GM13977 (cell line): ENCODE data around the gene CDC14B.
"Not testable (repeated sequence)": the region's sequence is repeated elsewhere in the genome, so short reads cannot be mapped to it uniquely, and the experiment has no call there.

Source experiments
- DNase-seq: peaks from one replicate; pipeline ENCODE4 v3.0.0; 2012; ENCODE audit warnings: low spot score
- in situ Hi-C: fragments of 300-500 bp; cut with MboI; formaldehyde crosslinking; loops from one replicate; pipeline ENCODE4 v1.12.0; 2022; ENCODE audit warnings: low sequenced_read_pairs, low pct_unique_long_range_greater_than_20kb, mixed read lengths, inconsistent platforms; ENCODE audit not compliant: unreplicated experiment
- TF ChIP-seq, protein P1 (sequence below): IDR thresholded peaks from 2 replicates; pipeline ENCODE4 v1.5.1; 2012; ENCODE audit warnings: mild to moderate bottlenecking, control low read depth; ENCODE audit not compliant: insufficient read depth; ENCODE audit errors: extremely low read depth, missing control alignments

CDC14B gene

DNA sequence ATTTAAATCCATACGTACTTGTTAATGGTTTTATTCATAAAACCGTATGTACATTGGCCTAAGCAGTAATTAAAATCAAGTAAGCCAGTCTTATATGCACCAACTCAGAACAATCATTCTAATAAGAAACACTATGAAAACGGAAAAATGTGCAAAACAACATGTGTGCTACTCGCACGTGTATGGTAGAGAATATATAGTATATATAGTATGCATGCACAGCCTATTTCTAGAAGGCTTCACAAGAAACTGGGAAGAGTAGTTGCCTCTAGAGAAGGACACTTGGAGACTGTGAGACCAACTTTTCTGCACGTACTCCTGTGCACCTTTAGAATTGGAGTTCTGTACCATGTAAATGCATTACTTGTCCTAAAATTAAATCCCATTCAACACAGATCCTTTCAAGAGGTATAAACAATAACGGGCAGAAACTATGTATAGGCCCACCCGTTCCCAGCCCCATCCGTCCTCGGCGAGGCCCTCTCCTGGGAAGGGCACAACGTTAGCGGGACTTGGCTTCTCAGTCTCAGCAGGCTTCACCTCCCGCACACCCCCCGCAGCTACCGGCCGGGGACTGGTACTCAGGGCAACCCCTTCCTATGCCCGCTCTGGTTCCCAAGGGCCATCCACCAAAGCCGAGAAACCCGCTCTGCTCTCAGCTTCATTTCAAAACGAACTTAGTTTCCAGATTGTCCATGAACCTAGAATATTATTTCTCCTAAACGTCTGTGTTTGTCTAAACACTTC, 2.0 kb downstream of the CDC14B start:
- in situ Hi-C loops: no loop called here
- TF ChIP-seq, protein P1, sequence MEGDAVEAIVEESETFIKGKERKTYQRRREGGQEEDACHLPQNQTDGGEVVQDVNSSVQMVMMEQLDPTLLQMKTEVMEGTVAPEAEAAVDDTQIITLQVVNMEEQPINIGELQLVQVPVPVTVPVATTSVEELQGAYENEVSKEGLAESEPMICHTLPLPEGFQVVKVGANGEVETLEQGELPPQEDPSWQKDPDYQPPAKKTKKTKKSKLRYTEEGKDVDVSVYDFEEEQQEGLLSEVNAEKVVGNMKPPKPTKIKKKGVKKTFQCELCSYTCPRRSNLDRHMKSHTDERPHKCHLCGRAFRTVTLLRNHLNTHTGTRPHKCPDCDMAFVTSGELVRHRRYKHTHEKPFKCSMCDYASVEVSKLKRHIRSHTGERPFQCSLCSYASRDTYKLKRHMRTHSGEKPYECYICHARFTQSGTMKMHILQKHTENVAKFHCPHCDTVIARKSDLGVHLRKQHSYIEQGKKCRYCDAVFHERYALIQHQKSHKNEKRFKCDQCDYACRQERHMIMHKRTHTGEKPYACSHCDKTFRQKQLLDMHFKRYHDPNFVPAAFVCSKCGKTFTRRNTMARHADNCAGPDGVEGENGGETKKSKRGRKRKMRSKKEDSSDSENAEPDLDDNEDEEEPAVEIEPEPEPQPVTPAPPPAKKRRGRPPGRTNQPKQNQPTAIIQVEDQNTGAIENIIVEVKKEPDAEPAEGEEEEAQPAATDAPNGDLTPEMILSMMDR: no peak
- DNase-seq: no peak

DNA sequence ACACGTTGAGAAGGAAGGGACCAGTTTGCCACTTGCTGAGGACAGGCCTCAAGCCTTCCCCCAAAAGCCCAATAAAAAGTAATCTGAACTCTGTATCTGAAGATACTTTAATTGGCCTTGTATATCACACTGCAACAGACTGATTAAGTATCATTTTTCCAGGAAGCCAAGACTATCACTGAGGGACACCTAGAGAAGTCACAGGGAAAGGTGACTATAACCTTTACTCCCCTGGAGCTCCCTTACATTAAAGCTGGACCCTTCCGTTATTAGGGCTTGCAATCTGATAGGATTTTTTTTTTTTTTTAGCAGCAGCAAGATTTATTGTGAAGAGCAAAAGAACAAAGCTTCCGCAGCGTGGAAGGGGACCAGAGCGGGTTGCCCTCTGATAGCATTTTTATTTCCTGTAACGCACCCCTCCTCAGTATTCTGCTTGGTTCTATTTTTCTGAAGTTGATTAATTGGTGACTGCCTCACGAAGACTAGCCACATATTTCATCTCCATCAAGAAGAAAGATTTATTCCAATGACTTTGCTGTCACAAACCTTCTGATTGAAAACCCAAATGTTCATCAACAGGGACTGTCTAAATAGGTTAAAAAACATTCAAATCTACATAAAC, 2.7 kb downstream of the CDC14B start:
- in situ Hi-C loops: no loop called here
- no peak for DNase-seq
- TF ChIP-seq, protein P1: no peak

DNA sequence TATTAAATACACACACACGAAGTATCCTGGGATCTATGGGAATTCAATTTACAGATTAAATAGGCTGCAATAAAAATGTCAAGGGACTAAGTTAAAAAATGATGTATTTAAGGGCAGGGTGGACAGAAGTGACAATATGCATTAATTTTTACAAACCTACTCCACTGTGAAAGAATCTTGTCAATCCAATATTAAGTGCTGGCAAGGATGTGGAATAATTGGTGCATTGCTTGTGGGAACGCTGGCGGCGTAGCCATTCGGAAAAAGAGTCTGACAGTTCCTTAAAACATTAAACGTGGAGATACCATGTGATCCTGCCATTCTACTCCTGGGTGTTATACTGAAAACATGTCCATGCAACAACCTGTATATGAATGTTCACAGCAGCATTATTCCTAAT, 4.2 kb downstream of the CDC14B start:
- in situ Hi-C loops: no loop called here
- DNase-seq: no peak
- TF ChIP-seq, protein P1: no peak

DNA sequence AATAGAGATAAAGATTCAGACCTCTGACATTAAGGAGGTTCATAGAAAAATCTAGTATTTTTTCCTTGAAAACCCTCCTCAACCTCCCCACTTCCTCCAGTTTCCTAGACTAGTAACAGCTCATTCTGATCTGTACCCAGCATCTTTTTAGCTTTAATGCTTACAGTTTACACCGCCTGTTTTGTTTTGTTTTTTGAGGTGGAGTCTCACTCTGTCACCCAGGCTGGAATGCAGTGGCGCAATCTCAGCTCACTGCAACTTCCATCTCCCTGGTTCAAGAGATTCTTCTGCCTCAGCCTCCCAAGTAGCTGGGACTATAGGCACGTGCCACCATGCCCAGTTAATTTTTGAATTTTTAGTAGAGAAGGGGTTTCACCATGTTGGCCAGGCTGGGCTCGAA, 5.0 kb downstream of the CDC14B start:
- DNase-seq, in situ Hi-C loops: not testable (repeated sequence)

DNA sequence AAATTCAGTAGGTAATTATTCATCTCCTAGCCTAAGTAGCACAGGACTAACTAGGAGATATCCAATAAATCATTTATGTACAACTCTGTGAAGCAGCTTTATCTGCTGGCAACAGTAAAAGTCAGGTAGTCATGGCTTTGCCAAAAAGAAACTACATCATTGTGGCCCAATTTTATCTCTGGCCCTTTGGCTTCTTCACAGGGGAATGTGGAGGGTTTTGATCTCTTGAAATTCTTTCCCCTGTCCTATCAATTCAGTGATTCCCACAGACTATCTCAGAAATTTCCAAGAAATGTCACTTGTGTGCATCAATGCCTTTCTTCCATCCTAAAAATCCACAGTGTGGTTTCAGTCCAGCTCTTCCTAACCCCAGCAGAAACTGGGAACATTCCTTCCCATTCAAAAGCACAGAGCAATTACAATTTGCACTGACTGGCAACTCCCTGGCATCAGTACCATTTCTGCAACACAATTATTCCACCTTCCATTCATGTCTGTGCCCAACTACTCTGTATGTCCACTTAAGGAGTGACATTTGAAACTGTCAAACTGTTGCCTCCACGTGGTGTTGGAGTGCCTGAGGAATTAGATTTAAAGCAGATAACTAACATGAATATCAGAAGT, 6.6 kb downstream of the CDC14B start:
- DNase-seq: no peak
- TF ChIP-seq, protein P1: no peak
- in situ Hi-C loops: no loop called here

DNA sequence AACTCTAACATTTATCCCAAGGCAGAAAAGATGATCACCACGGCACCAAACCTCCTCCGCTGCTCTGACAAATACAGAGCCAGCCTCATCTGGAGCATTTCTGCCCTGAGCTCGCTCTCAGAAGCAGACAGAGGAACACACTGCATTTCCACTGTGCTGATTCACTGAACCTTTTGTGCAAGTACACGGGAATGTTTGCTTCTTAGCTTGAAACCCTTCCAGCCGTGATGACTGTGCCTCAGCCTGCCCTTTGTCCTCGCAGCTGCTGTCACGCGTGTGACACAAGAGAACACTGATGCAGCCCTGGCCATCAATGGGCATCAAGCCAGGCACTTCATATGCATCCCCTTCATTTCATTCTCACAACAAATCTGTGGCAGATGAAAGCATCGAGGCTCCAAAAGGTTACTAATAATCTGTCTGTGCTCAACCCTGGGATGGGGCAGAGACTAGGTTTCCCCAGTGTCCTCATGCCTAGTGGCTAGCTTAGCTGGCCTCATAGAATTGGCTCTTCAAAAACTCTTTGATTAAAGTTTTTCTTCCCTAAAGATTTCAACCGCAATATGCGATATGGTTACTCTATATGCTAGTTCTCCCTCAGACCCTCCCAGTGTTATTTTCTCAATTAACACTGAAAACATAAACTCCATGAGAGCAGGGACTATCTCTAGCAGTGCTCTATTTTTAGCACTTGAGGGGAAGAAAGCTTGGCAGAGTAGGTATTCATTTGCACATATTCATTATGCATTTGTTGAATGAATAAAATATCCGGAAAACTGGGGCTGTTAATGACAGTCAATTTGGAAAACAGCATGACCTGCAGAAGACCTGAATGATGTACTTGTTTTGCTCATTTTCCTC, 7.3 kb downstream of the CDC14B start:
- in situ Hi-C loops: no loop called here
- no peak for DNase-seq
- TF ChIP-seq, protein P1: no peak

DNA sequence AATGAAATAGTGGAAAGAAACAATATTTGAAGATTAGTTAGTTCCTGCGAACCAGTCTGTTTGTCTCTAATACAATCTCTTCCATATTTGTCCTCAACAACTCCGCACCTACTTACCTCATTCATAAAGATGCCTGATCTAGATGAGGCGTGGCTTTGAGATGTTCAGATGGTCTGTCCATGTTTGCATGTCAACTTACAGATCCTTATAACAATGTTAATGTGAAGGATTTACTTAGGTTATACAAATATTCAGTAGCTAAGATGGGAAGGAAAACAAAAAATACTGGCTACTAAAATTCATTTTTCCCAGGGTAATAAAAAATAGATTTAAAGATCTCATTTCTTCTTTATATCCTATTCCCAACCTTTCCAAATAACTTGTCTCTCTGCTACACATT, 8.3 kb downstream of the CDC14B start:
- TF ChIP-seq, protein P1: no peak
- DNase-seq: no peak
- in situ Hi-C loops: no loop called here
